HG03460 (cell line): ENCODE measurements around the gene HCN3.
"Not testable (repeated sequence)": the region's sequence is repeated elsewhere in the genome, so short reads cannot be mapped to it uniquely, and the experiment has no call there.

ENCODE experiments used
- ATAC-seq: cut with Tn5 transposase; IDR thresholded peaks from one replicate; pipeline ENCODE4 v1.9.1; 2021; ENCODE audit not compliant: unreplicated experiment

The HCN3 gene

DNA sequence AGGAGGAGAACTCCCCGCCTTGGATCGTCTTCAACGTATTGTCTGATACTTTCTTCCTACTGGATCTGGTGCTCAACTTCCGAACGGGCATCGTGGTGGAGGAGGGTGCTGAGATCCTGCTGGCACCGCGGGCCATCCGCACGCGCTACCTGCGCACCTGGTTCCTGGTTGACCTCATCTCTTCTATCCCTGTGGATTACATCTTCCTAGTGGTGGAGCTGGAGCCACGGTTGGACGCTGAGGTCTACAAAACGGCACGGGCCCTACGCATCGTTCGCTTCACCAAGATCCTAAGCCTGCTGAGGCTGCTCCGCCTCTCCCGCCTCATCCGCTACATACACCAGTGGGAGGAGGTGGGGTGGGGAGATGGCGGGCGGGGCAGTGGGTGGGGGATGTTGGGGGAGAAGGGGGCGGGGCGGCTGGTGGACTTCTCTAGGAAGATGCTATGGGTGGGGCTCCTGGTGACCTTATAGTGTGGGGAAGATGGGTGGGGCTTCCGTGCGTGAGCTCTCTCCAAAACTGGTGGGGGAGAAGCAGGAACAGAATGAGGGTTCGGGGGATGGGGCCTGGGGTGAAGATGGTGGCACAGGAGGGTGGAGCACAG lies 5.3 kb downstream of the HCN3 start:
- no peak for ATAC-seq

DNA sequence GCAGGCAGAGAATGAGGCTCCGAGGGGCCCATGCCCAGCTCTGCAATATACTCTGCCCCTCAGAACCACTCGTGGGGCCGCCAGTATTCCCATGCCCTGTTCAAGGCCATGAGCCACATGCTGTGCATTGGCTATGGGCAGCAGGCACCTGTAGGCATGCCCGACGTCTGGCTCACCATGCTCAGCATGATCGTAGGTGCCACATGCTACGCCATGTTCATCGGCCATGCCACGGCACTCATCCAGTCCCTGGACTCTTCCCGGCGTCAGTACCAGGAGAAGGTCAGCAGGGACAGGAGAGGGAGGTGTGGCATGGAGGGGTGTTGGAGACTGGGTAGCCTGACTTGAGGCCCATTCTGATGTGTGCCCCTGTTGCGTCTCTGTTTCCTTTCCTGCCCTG lies 7.2 kb downstream of the HCN3 start:
- ATAC-seq, result no peak

DNA sequence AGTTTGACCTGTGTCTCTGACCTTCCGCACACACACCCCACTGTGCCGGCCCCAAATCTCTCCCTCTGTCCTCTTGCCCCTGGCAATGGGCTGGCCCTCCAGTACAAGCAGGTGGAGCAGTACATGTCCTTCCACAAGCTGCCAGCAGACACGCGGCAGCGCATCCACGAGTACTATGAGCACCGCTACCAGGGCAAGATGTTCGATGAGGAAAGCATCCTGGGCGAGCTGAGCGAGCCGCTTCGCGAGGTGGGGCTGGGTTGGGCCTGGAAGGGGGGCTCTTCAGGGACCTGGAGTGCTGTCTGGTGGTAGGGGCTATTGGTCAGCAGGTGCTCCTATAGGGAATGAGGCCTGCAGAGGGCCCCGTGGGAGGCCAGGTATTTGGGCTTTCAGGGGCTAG lies 7.8 kb downstream of the HCN3 start:
- ATAC-seq, result no peak

DNA sequence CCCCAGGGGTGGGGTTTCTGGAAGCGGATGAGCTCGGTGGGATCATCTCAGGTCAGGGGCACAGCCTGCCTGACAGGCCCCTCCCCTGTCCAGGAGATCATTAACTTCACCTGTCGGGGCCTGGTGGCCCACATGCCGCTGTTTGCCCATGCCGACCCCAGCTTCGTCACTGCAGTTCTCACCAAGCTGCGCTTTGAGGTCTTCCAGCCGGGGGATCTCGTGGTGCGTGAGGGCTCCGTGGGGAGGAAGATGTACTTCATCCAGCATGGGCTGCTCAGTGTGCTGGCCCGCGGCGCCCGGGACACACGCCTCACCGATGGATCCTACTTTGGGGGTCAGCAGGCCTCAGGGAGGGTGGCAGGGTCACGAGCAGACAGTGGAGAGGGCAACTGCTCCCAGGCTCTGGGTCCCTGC lies 8.4 kb downstream of the HCN3 start:
- ATAC-seq, result no peak

DNA sequence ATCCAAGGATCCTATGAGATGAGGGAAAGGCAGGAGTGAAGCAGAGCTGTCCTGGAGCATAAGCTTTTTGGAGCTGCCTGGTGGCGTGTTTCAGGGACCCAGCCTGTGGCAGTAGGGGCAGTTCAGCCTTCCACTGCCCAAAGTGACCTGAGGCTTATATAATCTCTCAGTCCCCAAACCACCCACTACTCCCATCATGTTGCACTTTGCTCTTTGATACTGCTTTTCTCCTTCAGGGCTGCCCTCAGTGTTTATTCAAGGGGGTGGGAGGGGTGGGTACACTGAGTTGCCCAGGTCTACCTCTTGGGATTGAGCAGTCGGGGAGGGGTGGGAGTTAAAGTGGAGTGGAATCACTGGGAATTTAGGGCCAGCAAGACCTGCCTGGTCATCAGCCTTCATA lies 9.3 kb downstream of the HCN3 start:
- no peak for ATAC-seq

DNA sequence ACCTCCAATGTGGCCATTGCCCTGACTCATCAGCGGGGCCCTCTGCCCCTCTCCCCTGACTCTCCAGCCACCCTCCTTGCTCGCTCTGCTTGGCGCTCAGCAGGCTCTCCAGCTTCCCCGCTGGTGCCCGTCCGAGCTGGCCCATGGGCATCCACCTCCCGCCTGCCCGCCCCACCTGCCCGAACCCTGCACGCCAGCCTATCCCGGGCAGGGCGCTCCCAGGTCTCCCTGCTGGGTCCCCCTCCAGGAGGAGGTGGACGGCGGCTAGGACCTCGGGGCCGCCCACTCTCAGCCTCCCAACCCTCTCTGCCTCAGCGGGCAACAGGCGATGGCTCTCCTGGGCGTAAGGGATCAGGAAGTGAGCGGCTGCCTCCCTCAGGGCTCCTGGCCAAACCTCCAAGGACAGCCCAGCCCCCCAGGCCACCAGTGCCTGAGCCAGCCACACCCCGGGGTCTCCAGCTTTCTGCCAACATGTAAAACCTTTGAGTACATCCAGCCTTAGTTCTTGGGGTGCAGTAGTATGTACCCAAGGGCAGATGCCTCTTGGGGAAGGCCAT lies 10.8 kb downstream of the HCN3 start:
- ATAC-seq, result no peak

DNA sequence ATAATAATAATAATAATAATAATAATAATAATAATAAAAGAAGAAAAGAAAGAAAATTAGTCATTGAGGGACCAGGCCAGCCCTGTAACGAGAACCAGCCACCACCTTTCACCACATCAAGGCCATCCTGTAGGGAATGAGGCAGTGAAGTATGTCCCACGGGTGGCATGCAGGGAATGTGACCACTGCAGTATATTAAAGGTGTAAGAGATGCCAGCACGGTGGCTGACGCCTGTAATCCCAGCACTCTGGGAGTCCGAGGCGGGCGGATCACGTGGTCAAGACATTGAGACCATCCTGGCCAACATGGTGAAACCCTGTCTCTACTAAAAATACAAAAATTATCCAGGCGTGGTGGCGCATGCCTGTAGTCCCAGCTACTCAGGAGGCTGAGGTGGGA lies 13.7 kb downstream of the HCN3 start:
- not testable (repeated sequence) for ATAC-seq

DNA sequence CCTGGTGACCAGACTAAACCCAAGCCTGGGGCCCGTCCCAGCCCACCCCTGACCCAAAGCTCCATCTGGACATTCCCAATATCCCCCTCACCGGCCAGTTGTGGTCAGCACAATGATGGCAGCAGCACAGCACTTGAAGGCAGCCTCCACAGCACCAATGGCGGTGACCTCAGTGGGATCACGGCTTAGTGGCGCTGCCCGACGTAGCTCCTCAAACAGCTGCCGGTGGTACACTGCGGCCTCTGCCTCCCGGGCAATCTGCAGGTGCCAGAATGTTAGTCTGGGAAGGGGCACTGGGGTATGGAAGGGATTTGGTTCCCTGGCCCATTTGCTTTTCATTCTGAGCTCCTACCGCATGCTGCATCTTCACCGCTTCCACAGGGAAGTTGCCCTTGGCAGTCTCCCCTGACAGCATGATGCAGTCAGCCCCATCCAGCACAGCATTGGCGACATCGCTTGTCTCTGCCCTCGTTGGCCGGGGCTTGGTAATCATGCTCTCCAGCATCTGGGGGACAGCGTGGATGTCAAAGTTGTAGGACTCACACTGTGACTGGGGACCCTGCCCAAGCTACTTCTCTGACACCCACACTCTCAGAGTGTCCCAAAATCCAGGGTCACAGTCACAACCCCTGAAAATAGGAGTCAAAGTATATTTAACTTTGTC lies 16.0 kb downstream of the HCN3 start:
- no peak for ATAC-seq

DNA sequence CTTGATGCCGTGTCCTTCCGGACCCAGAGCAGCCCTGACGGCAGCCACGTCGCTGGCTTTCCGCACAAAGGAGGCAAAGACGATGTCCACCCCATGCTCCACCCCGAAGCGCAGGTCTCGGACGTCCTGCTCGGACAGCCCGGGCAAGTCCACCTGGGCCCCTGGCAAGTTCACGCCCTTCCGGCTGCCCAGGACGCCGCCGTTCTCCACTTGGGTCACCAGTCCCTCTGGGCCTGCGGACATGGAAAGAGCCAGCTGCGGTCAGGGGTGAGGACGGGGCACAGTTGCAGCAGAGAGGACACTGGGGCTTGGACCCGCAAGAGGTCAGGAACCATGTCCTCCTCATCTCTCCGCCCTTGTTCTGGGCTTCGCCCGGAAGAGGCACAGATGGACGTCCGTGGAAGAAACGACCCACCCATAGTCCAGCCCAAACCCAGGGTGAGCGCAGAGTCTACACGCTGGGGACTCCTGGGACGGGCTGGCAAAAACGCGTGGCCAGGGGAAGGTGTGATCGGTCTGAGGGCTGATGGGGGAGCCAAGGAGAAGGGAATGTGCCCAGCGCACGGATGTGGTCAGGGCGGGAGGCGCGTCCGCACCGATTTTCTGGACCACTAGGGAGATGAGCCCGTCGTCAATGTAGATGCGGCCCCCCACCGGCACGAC lies 17.4 kb downstream of the HCN3 start:
- no peak for ATAC-seq

DNA sequence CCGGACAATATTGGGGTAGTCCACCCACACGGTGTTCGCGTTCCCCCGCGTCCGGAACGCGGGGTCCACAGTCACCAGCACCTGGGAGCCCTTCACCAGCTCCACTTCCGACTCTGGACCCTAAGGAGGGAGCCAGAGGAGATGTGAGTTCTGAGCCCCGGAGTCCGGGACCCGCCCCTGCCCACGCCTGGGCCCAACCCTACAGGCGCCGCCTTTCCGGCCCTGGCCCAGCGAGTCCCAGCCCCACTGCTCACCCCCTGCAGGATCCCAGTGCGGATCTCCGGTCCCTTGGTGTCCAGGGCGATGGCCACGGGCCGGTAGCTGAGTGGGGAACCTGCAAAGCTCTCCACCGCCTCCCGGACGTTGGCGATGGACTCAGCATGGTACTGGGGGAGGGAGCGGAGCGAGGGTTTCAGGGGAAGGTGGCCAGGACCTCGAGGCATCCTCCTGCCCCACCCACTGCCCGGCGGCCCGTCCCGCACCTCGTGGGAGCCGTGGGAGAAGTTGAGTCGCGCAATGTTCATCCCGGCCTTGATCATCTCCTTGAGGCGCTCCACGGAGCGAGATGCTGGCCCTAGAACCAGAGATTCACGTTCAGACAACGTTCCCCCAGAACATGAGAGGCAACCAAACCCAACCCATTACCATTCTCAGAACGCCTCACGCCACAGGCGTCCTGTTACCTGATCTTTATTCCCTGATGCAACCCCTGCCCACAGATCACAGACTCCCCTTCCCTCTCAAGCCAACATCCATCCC lies 18.1 kb downstream of the HCN3 start:
- ATAC-seq, result no peak

DNA sequence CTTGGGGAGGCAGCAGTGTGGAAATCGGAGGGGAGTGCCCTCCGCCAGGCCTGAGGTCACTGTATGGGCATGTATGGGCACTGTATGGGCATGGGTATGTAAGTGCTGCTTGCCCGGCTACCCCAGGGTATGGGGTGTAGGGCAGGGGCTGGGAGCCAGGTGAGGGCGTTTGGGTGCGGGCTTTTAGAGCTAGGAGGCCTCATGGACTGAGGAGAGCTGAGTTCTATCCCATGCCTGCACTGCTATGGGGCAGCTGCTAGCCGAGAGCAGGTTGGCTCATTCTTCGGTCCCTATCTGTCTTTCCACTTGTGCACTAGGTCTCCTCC lies 18.6 kb downstream of the HCN3 start:
- no peak for ATAC-seq

DNA sequence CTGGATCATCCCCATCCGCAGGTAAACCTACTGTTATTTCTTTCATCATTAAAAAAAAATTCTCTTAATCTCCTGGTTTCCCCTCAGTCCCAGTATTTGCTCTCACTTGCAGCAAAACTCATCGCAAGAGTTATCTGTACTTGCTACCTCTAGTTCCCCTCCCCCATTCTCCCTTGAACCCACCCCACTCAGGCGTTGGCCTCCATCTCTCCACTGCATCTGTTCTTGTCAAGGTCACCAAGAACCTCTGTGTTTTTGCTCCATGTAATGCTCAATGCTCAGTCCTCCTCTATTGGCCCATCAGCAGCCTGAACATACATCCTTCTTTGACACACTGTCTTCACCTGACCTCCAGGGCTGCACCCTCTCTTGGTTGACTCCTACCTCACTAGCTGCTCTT lies 19.4 kb downstream of the HCN3 start:
- no peak for ATAC-seq

DNA sequence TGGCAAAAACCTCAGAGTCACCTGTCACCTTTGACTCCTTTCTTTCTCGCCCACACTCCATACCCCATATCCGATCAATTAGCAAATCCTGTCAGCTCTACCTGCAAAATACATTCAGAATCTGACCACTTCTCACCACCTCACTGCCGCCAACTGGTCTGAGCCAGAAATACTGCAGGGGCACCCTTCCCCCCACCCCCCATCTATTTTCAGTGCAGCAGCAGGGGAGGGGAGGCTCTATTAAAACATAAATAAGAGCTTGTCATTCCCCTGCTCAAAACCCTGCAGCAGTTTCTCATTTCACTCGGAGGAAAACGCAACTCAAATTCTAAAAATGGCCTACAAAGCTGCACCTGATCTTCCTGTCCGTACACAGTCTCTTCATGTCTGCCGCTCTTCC lies 20.1 kb downstream of the HCN3 start:
- no peak for ATAC-seq

DNA sequence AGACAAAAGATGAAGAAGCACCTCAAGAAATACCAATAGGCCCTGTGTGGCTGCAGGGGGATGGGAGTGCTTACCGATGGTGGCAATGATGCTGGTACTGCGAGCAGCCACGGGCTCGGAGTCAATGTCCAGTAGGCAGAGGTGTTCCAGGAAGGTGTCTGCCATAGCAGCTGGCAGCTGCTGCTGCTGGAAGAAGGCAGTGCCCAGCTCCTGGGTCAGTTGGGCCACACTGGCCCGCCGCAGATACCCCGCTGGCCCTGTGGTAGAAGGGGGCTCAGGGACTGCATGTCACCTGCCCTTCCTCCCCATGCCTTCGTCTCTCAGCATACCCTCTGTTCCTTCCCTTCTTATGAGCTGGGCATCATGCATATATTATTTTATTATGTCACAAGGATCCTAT lies 22.8 kb downstream of the HCN3 start:
- no peak for ATAC-seq

DNA sequence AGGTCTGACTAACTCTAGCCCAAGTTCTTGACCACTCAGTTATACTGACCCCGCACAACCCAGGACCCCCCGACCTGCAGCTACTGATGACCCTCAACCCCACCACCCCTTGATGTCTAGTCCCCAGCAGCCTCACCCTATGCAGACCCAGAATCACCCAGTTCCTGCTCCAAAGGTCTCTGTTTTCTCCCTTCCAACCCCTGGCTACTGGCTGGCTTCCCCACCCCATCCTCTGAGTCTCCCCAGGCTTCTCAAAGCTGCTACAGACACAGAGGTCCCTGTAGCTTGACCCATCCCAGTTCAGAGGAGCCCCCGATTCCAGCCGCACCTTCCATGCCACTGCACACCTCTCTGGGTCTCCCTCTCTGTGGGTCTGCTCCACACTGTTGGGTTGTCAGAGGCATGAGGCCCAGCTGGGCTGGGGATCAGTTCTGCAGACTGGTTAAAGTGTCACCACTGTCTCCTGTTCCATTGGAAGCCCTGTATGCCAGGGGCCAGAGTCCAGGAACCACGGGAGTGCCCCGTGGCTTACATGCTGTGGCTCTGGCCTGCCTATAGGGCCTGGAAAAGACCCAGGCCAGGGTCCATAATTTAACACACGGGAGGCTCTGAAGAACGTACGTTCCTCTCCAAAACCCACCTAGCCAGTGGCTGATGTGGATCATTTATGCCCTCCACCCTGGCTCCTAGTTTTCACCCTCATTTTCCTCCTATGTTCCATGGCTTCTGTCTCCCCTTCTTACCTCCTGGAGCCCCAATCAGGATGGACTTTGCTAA lies 23.5 kb downstream of the HCN3 start:
- no peak for ATAC-seq

DNA sequence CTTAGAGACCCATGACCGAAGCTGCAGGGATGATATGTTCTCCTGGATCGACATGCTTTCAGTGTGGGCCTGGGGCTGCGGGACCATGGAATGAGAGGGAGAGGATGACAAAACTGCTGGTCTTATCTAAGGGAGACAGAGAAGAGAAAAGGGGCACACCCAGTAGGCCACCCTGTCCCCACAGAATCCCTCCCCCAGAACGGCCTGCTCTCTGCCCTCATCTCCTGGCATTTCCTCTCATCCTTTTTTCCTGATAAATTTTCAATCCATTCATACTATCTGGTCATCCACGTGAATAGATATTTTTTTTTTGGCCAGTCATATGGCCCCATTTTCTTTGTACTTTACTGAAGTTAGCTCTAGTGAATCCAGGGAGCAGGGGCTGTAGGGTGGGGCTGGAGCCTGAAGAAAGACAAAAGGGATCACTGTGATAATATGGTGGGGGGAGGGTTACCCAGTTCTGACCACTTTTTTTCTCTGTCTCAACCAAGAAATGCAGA lies 24.1 kb downstream of the HCN3 start, which contains the start of gene PKLR:
PKLR (minus strand) TSS at position 97 of the 500 bp plus-strand sequence; CDS start at position 54, 43 bp downstream.
- no peak for ATAC-seq

DNA sequence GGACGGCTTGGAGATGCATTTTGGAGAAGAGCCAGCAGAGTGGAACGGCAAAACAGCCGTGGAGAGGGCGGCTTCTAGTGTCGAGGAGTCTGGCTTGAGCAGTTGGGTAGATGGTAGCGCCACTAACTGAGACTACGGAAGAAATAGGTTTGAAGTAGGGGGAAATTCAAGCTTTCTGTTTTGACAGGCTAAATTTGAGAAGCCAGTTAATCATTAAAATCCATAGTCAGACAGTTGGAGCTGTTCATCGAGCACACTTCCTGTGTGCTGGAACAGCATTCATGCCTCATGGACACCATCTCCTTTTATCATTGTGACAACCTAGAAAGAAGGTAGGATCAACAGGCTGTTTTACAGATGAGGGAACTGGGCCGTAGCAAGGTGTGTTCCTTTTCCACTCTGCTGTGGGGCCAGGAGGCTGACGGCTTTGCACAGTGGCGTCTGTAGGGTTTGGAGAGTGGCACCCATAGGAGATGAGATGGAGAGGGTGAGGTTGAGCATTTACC lies 27.3 kb downstream of the HCN3 start:
- no peak for ATAC-seq

DNA sequence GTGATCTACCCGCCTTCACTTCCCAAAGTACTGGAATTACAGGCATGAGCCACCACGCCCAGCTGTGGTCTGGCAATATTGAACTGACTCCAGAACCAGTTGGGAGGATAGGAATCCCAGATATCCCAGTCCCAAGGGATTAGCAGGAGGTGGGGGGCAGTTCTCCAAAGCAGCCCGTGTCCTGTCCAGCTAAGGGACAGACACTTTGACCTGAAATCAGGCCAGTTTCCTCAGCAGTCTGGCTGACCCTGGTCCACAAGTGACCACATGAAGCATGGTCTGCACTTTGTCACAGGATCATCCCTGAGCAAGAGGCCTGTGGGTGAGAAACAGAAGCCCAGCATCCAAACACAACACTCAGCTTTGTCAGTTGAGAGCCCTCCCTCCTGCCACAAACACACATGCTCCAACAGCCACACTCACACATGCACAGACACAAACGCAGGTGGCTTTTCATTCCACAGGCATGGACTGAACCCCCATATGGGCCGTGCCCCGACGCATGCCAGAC lies 28.7 kb downstream of the HCN3 start:
- ATAC-seq, result no peak

DNA sequence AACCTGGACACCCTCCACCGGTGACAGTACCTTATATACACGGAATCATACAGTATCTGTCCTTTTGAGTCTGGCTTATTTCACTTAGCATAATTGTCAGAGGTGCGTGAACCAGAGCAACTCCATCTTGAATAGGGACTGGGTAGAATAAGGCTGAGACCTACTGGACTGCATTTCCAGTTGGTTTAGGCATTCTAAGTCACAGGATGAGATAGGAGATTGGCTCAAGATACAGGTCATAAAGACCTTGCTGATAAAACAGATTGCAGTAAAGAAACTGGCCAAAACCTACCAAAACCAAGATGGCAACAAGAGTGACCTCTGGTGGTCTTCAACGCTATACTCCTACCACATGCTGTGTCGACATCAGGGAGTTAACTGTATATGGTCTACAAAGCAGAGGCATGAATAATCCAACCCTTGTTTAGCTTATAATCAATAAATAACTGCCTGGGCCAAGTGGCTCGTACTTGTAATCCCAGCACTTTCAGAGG lies 30.0 kb downstream of the HCN3 start:
- ATAC-seq, result no peak
